ENCODE data around the gene ZNF281. TPM values are rescaled to one million over a fixed set of nuclear protein-coding genes. Genes with fewer than 3 reads are reported as not detected.

ZNF281 gene
- total RNA-seq, 4 donors from 2014 or later = 3.4 to 5.5 (median 5.3) TPM

GRCh38 chr1:200384818-200385390 lies 24.9 kb downstream of the ZNF281 start:
- intact Hi-C loops (cut with DNase I; ENCODE audit: low total_unique reads) = no loop called here
- no peak for TF ChIP-seq POLR2A (IDR thresholded peaks at IDR 0.05)
- TF ChIP-seq, protein P1, sequence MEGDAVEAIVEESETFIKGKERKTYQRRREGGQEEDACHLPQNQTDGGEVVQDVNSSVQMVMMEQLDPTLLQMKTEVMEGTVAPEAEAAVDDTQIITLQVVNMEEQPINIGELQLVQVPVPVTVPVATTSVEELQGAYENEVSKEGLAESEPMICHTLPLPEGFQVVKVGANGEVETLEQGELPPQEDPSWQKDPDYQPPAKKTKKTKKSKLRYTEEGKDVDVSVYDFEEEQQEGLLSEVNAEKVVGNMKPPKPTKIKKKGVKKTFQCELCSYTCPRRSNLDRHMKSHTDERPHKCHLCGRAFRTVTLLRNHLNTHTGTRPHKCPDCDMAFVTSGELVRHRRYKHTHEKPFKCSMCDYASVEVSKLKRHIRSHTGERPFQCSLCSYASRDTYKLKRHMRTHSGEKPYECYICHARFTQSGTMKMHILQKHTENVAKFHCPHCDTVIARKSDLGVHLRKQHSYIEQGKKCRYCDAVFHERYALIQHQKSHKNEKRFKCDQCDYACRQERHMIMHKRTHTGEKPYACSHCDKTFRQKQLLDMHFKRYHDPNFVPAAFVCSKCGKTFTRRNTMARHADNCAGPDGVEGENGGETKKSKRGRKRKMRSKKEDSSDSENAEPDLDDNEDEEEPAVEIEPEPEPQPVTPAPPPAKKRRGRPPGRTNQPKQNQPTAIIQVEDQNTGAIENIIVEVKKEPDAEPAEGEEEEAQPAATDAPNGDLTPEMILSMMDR (IDR thresholded peaks at IDR 0.05) = no peak
- 95 to 97% methylated on average over 11 of the region's 11 CpGs for WGBS, 2 donors

GRCh38 chr1:200381256-200381984 lies 28.4 kb downstream of the ZNF281 start:
- intact Hi-C loops (cut with DNase I; ENCODE audit: low total_unique reads) = no loop called here
- H3K4me3 ChIP-seq (ENCODE audit: low read depth, poor library complexity, severe bottlenecking) = no peak overlapping the region
- no peak for DNase-seq (ENCODE audit: low spot score in 2 of 2)
- TF ChIP-seq, protein P1 (IDR thresholded peaks at IDR 0.05) = no peak
- no peak for TF ChIP-seq POLR2A (IDR thresholded peaks at IDR 0.05)
- 78 to 87% methylated on average over 8 of the region's 8 CpGs for WGBS, 2 donors

More at GRCh38 chr1:200384818-200385390, 24.9 kb downstream of the ZNF281 start:
- no peak overlapping the region for H3K4me3 ChIP-seq (ENCODE audit: low read depth, poor library complexity, severe bottlenecking)
- DNase-seq (ENCODE audit: low spot score in 2 of 2) = no peak

- no peak for TF ChIP-seq POLR2A (IDR thresholded peaks at IDR 0.05)
- TF ChIP-seq, protein P1 (IDR thresholded peaks at IDR 0.05) = no peak
- WGBS, 2 donors = 90 to 97% methylated on average over 1 of the region's 1 CpG
- intact Hi-C loops (cut with DNase I; ENCODE audit: low total_unique reads) = no loop called here
Observed at GRCh38 chr1:200380589-200381021, 29.2 kb downstream of the ZNF281 start.

DNA sequence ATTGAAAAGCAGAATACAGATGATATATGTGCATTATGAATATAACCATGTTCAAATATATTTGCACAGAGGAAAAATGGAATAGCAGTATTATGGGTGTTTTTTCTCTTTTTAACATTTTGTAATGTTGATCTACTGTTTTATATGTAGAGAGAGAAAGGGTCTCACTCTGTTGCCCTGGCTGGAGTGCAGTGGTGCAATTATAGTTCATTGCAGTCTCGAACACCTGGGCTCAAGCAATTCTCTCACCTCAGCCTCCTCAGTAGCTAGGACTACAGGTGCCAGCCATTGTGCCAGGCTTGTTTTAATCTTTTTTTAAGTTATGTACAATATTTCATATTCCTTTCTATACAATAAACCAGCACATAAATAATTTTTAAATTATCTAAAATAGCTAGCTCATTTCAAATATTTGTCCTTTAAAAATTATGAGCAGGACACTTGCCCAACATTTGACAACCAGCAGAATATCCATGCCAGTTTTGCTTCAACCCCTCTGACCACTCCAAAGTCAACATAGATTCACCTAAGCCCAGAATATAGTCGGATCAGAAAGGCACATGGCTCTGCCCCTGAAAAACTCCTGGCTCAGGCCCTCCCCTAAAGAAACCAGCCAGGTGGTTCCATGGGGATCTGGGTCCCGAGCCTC lies 29.8 kb downstream of the ZNF281 start:
- no peak for DNase-seq (ENCODE audit: low spot score in 2 of 2)
- 86 to 91% methylated on average over 3 of the region's 3 CpGs for WGBS, 2 donors
- TF ChIP-seq, protein P1 (IDR thresholded peaks at IDR 0.05) = no peak
- no peak for TF ChIP-seq POLR2A (IDR thresholded peaks at IDR 0.05)
- no peak overlapping the region for H3K4me3 ChIP-seq (ENCODE audit: low read depth, poor library complexity, severe bottlenecking)
- intact Hi-C loops (cut with DNase I; ENCODE audit: low total_unique reads) = no loop called here

More at GRCh38 chr1:200380589-200381021, 29.2 kb downstream of the ZNF281 start:
- no peak overlapping the region for H3K4me3 ChIP-seq (ENCODE audit: low read depth, poor library complexity, severe bottlenecking)
- no peak for DNase-seq (ENCODE audit: low spot score in 2 of 2)

DNA sequence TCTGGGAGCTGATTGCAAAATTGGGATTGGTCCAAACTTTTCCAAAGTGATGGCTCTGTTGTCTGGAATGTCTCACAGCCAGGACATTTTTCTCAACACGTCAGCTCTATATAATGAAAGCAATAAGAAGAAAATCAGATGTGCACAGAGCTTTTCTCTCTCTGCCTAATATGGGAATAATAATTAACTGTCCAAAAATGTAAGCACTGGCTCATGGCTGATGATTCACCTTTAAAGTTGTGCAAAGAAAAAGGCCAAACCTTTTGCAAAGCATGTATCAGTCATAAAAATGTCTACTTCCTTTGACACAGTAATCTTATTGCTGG lies 30.4 kb downstream of the ZNF281 start:
- no peak for DNase-seq (ENCODE audit: low spot score in 2 of 2)
- intact Hi-C loops (cut with DNase I; ENCODE audit: low total_unique reads) = no loop called here
- TF ChIP-seq POLR2A (IDR thresholded peaks at IDR 0.05) = no peak
- TF ChIP-seq, protein P1 (IDR thresholded peaks at IDR 0.05) = no peak
- WGBS, 2 donors = 37 to 41% methylated on average over 1 of the region's 1 CpG
- H3K4me3 ChIP-seq (ENCODE audit: low read depth, poor library complexity, severe bottlenecking) = no peak overlapping the region
